ENCODE measurements around the gene AKNA.

DNA sequence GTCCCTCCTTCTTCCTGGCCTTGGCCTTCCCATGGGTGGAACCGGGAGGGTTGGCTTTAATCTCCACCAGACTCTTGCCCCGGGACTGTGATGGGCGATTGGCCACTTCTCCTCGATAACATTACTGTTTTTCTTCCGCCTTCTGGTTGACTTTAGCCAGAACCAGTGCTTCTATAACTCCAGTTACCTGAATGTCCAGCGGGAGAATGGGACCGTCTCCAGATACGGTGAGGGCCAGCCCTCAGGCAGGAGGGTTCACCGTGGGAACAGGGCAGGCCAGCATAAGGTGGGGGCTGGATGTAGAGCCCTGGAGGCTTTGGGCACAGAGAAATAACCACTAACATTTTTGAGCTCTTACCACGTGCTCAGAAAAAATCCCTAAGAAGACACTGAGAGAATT, 57.1 kb downstream of the AKNA start:
- no peak for TF ChIP-seq EZH2 (IDR thresholded peaks at IDR 0.05; ENCODE audit: low read depth)
- TF ChIP-seq, protein P1, sequence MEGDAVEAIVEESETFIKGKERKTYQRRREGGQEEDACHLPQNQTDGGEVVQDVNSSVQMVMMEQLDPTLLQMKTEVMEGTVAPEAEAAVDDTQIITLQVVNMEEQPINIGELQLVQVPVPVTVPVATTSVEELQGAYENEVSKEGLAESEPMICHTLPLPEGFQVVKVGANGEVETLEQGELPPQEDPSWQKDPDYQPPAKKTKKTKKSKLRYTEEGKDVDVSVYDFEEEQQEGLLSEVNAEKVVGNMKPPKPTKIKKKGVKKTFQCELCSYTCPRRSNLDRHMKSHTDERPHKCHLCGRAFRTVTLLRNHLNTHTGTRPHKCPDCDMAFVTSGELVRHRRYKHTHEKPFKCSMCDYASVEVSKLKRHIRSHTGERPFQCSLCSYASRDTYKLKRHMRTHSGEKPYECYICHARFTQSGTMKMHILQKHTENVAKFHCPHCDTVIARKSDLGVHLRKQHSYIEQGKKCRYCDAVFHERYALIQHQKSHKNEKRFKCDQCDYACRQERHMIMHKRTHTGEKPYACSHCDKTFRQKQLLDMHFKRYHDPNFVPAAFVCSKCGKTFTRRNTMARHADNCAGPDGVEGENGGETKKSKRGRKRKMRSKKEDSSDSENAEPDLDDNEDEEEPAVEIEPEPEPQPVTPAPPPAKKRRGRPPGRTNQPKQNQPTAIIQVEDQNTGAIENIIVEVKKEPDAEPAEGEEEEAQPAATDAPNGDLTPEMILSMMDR (conservative IDR thresholded peaks at IDR 0.05): no peak

Measured in PC-9 (cell line).